Regular cardiac myocyte (primary cell): ENCODE results near the gene DEFB131A. TPM values are rescaled to one million over a fixed set of nuclear protein-coding genes. Genes with fewer than 3 reads are reported as not detected.

Experiments
- total RNA-seq: library from RNA; depleted of rRNA; stranded (reverse); fragments of >200 nt; gene quantifications from 2 replicates; pipeline ENCODE4 v1.2.3, GENCODE V29; 2014

DEFB131A gene, protein sequence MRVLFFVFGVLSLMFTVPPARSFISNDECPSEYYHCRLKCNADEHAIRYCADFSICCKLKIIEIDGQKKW
- not detected in 2 replicates for total RNA-seq

DNA sequence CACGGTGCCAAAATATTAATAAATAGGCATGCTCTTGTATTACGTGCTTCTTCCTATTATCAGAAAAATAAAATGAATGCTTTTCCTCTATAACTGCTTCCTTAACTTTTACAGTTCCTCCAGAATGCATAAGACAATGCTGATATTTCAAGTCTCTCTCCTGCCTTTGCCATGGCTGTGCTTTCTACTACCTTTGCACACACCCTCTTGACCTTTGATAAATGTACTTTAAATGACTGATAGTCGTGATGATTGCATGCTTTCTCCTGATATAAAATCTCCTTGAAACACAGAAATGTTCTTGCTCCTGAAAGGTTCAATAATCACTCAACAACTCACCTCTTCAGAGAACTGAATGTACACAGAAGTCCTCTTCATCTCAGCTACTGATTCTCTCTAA, at the start of gene DEFB131A:
Gene DEFB131A (plus strand): TSS at position 301 of the 400 bp plus-strand sequence. CDS start 120 bp downstream, outside the sequence.

Other genes starting within 250 kb of the DEFB131A start
- gene USP17L10, start 233.8 kb upstream of the DEFB131A start, total RNA-seq = not detected in 2 replicates
- gene USP17L11, start 229.0 kb upstream of the DEFB131A start, total RNA-seq = not detected in 2 replicates
- not detected in 2 replicates for gene USP17L12, start 224.3 kb upstream of the DEFB131A start, total RNA-seq
- gene USP17L13, start 219.5 kb upstream of the DEFB131A start, total RNA-seq = under 0.01 TPM in 1 of 2 replicates, not detected in the other
- not detected in 2 replicates for gene USP17L15, start 210.0 kb upstream of the DEFB131A start, total RNA-seq
- under 0.01 TPM in 1 of 2 replicates, not detected in the other for gene USP17L17, start 200.5 kb upstream of the DEFB131A start, total RNA-seq
- gene USP17L18, start 195.8 kb upstream of the DEFB131A start, total RNA-seq = not detected in 2 replicates
- not detected in 2 replicates for gene USP17L19, start 191.0 kb upstream of the DEFB131A start, total RNA-seq
- gene USP17L20, start 186.3 kb upstream of the DEFB131A start, total RNA-seq = not detected in 2 replicates
- gene USP17L21, start 181.5 kb upstream of the DEFB131A start, total RNA-seq = not detected in 2 replicates
- gene USP17L22, start 176.8 kb upstream of the DEFB131A start, total RNA-seq = not detected in 2 replicates
- not detected in 2 replicates for gene USP17L24, start 119.2 kb upstream of the DEFB131A start, total RNA-seq
- not detected in 2 replicates for gene USP17L25, start 114.5 kb upstream of the DEFB131A start, total RNA-seq
- not detected in 2 replicates for gene USP17L26, start 109.8 kb upstream of the DEFB131A start, total RNA-seq
- not detected in 2 replicates for gene USP17L5, start 105.0 kb upstream of the DEFB131A start, total RNA-seq
- not detected in 2 replicates for gene USP17L27, start 100.3 kb upstream of the DEFB131A start, total RNA-seq
- not detected in 2 replicates for gene USP17L28, start 95.5 kb upstream of the DEFB131A start, total RNA-seq
- gene USP17L29, start 90.8 kb upstream of the DEFB131A start, total RNA-seq = not detected in 2 replicates
- not detected in 2 replicates for gene USP17L30, start 81.3 kb upstream of the DEFB131A start, total RNA-seq